Measurements from ENCODE around the gene ATP2B2. TPM values are rescaled to one million over a fixed set of nuclear protein-coding genes. Genes with fewer than 3 reads are reported as not detected.

The ATP2B2 gene
- total and polyA plus RNA-seq, 9 of the 15 experiments (the other 6 are each of a cell fraction or from before 2014, with no cell fraction given): 0.06 TPM; not detected in 8

- TF ChIP-seq SOX6 (IDR thresholded peaks at IDR 0.05) (no peak), KLF6 (CRISPR knock-in tag; IDR thresholded peaks at IDR 0.05; ENCODE audit: borderline replicate concordance) (no peak), TFAP4 (CRISPR knock-in tag; IDR thresholded peaks at IDR 0.05; ENCODE audit: borderline replicate concordance) (peak; percentile 84), SMARCA4 (IDR thresholded peaks at IDR 0.05) (no peak), C11orf30 (IDR thresholded peaks at IDR 0.05; ENCODE audit: low read depth) (peak; percentile 91), SAFB (IDR thresholded peaks at IDR 0.05; ENCODE audit: borderline replicate concordance, low read depth, low read length) (no peak), ZNF354B (CRISPR knock-in tag; IDR thresholded peaks at IDR 0.05) (no peak), E2F4 (CRISPR knock-in tag; IDR thresholded peaks at IDR 0.05; ENCODE audit: low read depth) (no peak), HIVEP1 (CRISPR knock-in tag; IDR thresholded peaks at IDR 0.05) (no peak), ARID3A (IDR thresholded peaks at IDR 0.05; ENCODE audit: borderline replicate concordance, low read depth, low read length) (no peak), SMAD3 (CRISPR knock-in tag; conservative IDR thresholded peaks at IDR 0.05) (no peak), ZNF639 (CRISPR knock-in tag; conservative IDR thresholded peaks at IDR 0.05 in 1 of 2, IDR thresholded peaks at IDR 0.05 in 1 of 2) (no peak), ATF2 (CRISPR knock-in tag; IDR thresholded peaks at IDR 0.05) (no peak), ZNF507 (tag; conservative IDR thresholded peaks at IDR 0.05) (no peak), IRF1 (CRISPR knock-in tag; IDR thresholded peaks at IDR 0.05; ENCODE audit: borderline replicate concordance) (no peak), VEZF1 (CRISPR knock-in tag; IDR thresholded peaks at IDR 0.05) (peak; percentile 60), ZBTB1 (CRISPR knock-in tag; IDR thresholded peaks at IDR 0.05; ENCODE audit: borderline replicate concordance, low read depth) (no peak)
Observed at GRCh38 chr3:10370429-10370828, 135.0 kb downstream of the ATP2B2 start (continued).
